ENCODE results near the gene ITGAL. TPM values are rescaled to one million over a fixed set of nuclear protein-coding genes. Genes with fewer than 3 reads are reported as not detected.

ITGAL gene
- total RNA-seq, 1 experiment from 2014 or later: not detected

- no peak overlapping the region for H3K27ac Mint-ChIP-seq
- peaks cover 16% of the 10 kb centered on the region for H3K27me3 Mint-ChIP-seq (ENCODE audit: low read depth)
- Histone ChIP-seq H3K56ac (ENCODE audit: insufficient read length, low read depth, low read length) (no peak overlapping the region), H3K23ac (ENCODE audit: insufficient read length, low read depth, low read length) (no peak overlapping the region), H2BK15ac (ENCODE audit: low read depth, low read length) (no peak overlapping the region), H2BK12ac (ENCODE audit: insufficient read length, low read depth, low read length) (no peak overlapping the region), H2BK20ac (ENCODE audit: low read depth, low read length, poor library complexity, severe bottlenecking) (no peak overlapping the region), H2AFZ (ENCODE audit: low read length) (no peak overlapping the region), H3K4ac (ENCODE audit: low read depth, low read length) (no peak overlapping the region), H3K4me1 (ENCODE audit: insufficient read depth, low read length) (peaks cover 1% of the 10 kb centered on the region; the same call in 1 of the 2 replicates), H4K5ac (ENCODE audit: insufficient read length, low read depth, low read length) (no peak overlapping the region), H2BK5ac (ENCODE audit: insufficient read length, low read length) (no peak overlapping the region), H4K8ac (replicated peaks; ENCODE audit: insufficient read length, low read depth, low read length) (no peak overlapping the region), H2AK5ac (ENCODE audit: insufficient read length, low read length) (no peak overlapping the region), H4K91ac (ENCODE audit: insufficient read length, low read depth, low read length) (no peak overlapping the region), H3K14ac (ENCODE audit: insufficient read depth, low read length) (no peak overlapping the region), H3K27ac (ENCODE audit: insufficient read length, low read depth, low read length) (no peak overlapping the region), H3K4me2 (ENCODE audit: insufficient read depth, insufficient read length, low read length) (no peak overlapping the region), H4K20me1 (ENCODE audit: control insufficient read depth, insufficient read depth, insufficient read length) (no peaks in the 10 kb centered on the region), H3K9me3 (ENCODE audit: control insufficient read depth, low read depth, low read length) (no peaks in the 10 kb centered on the region), H2BK120ac (ENCODE audit: low read depth, low read length, poor library complexity, severe bottlenecking) (no peak overlapping the region), H3T11ph (ENCODE audit: low read length) (no peak overlapping the region), H3K23me2 (ENCODE audit: insufficient read length, low read depth, low read length, poor library complexity, severe bottlenecking) (peaks cover 1% of the 10 kb centered on the region), H3K27me3 (ENCODE audit: insufficient read depth, low read length) (no peaks in the 10 kb centered on the region), H3K79me2 (ENCODE audit: insufficient read depth, low read length) (no peaks in the 10 kb centered on the region; the same call in 1 of the 2 replicates), H3K9ac (ENCODE audit: extremely low read depth, insufficient read length, low read length) (no peak overlapping the region), H3K18ac (ENCODE audit: insufficient read length, low read depth, low read length) (no peak overlapping the region), H3K79me1 (ENCODE audit: insufficient read depth, low read depth, low read length, poor library complexity, severe bottlenecking) (no peaks in the 10 kb centered on the region)
- no peak overlapping the region for H3K4me3 Mint-ChIP-seq
- peaks cover 10 to 19% (median 19%) of the 10 kb centered on the region in 3 experiments for H3K36me3 Mint-ChIP-seq (ENCODE audit: insufficient read depth in 1 of 3, low read depth in 3 of 3)
- H3K4me1 Mint-ChIP-seq: peaks cover 11% of the 10 kb centered on the region in 2 experiments
- DNase-seq: no peak
- peaks cover under 1 to 2% of the 10 kb centered on the region in 2 experiments; a peak in 4 of 5 replicates for H3K9me3 Mint-ChIP-seq
- no peak for TF ChIP-seq CTCF (conservative IDR thresholded peaks at IDR 0.05)
- WGBS (ENCODE audit: extremely low coverage, insufficient read length, low lambda C conversion rate): no CpG with 5 or more reads among the region's 6 CpGs
Measured at GRCh38 chr16:30439720-30440348, 32.7 kb upstream of the ITGAL start.

Measured in H9 (cell line).